GM19193 (cell line): ENCODE data around the gene SPTLC2.

Experiments
- POLR2A ChIP-seq: IDR thresholded peaks from 4 replicates; pipeline ENCODE4 v1.6.1; 2011; ENCODE audit not compliant: insufficient read depth, insufficient read length; ENCODE audit errors: extremely low read depth

The SPTLC2 gene

GRCh38 chr14:77640756-77641533, 24.5 kb upstream of the SPTLC2 start:
- TF ChIP-seq POLR2A: no peak

GRCh38 chr14:77638771-77639171, 22.3 kb upstream of the SPTLC2 start:
- TF ChIP-seq POLR2A: no peak

GRCh38 chr14:77630111-77630510, 13.7 kb upstream of the SPTLC2 start:
- TF ChIP-seq POLR2A: no peak

- TF ChIP-seq POLR2A: no peak
These were observed 8.9 kb upstream of the SPTLC2 start for GRCh38 chr14:77625360-77625759.

- TF ChIP-seq POLR2A: no peak
These were observed 6.8 kb upstream of the SPTLC2 start for GRCh38 chr14:77623201-77623600.

DNA sequence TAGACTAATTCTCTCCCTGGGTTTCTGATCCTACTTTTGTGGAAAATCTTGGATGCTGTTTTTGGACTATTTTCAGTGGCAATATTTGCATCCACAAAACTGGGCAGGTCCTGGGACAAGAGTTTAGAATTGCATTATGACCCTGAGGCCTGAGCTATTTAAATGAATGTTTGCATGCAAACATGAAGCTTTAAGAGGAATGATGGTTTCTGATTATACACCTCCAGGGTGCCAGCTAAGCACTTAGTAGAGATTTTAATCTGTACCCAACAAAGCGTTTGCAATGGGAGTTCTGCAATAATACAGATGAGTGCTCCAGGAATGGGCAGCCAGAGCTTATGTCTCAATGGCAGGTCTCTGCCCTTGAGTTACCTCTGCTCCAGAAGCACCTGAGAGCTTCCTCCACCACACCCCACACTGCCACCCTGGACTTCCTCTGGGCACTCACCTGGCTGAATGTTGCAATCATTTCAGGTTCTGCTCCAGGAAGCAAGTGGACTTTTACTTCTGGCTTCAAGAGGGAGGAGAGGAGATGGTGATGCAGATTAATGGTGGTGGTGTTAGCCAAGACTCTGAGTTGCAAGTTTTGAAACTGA, 6.0 kb upstream of the SPTLC2 start:
- TF ChIP-seq POLR2A: no peak

- no peak for TF ChIP-seq POLR2A
These were observed 3.9 kb upstream of the SPTLC2 start for GRCh38 chr14:77620222-77620870.

DNA sequence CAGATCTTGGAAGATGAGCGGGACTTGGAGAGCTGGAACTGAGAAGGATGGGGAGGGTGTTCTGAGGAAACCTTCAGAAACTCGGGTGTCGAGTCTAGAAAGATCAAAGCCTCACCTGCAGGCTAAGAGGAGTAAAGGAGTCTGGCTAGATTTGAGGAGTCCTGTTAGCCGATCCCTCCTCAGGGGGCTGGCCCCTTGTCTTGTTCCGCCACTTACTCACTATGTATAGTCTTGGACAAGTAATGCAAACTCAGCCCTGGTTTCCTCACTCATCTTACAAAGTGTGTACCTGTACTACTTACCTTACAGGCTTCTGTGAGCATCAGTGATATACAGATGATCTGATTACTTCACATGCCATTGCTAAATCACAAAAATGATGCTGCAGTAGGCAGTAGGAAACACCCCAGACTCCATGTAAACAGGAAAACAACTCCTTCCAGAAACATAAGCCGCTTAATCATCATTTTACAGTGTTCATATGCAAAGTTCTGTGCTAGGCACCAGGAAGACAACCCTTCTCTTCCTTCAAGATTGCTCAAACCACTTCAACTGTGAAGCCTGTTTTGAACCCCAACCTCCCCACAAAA, 2.0 kb upstream of the SPTLC2 start:
- no peak for TF ChIP-seq POLR2A

DNA sequence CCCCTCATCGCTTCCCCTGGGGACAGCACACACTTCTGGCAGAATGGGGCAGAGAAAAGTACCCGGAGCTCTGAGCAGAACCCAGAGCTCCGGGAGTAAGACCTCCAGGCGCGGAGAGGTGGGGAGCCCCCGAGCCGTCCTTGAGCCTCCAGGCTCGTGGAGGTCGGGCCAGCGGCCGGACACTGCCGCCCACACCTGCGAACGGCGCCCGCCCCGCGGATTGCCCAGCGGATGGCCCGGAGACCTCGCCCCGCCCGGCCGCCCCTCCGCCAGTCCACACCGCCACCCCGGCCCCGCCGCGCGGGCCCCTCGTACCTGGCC, 344 bp downstream of the SPTLC2 start:
- no peak for TF ChIP-seq POLR2A

GRCh38 chr14:77615361-77616132, 890 bp downstream of the SPTLC2 start:
- TF ChIP-seq POLR2A: no peak

- TF ChIP-seq POLR2A: no peak
These were observed 3.2 kb downstream of the SPTLC2 start for GRCh38 chr14:77613201-77613600.

- no peak for TF ChIP-seq POLR2A
These were observed 4.3 kb downstream of the SPTLC2 start for GRCh38 chr14:77612011-77612620.

GRCh38 chr14:77610553-77610952, 5.9 kb downstream of the SPTLC2 start:
- TF ChIP-seq POLR2A: no peak

DNA sequence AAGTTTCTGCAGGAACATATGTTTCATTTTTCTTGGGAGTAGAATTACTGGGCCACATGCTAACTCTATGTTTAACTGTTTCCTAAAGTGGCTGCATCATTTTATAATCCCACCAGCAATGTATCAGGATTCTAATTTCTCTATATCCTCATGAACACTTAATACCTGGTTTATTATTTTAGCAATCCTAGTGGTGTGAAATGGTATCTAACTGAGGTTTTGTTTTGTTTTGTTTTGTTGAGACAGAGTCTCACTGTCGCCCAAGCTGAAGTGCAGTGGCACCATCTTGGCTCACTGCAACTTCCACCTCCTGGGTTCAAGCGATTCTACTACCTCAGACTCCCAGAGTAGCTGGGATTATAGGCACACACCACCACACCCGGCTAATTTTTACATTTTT, 6.5 kb downstream of the SPTLC2 start:
- no peak for TF ChIP-seq POLR2A
